GM19035 (cell line): Measurements from ENCODE around the gene SDK1.
"Not testable (repeated sequence)": the region's sequence is repeated elsewhere in the genome, so short reads cannot be mapped to it uniquely, and the experiment has no call there.

Experiments
- ATAC-seq: cut with Tn5 transposase; IDR thresholded peaks from one replicate; pipeline ENCODE4 v1.9.1; 2021; ENCODE audit not compliant: unreplicated experiment

The SDK1 gene

GRCh38 chr7:3575753-3576531 is 274.9 kb downstream of the SDK1 start:
- ATAC-seq = no peak

GRCh38 chr7:3578399-3578798 is 277.3 kb downstream of the SDK1 start:
- ATAC-seq = no peak

- ATAC-seq = no peak
These were observed 278.7 kb downstream of the SDK1 start for GRCh38 chr7:3579638-3580219.

- not testable (repeated sequence) for ATAC-seq
These were observed 281.1 kb downstream of the SDK1 start for GRCh38 chr7:3582145-3582544.

- ATAC-seq = no peak
These were observed 284.8 kb downstream of the SDK1 start for GRCh38 chr7:3585826-3586225.

GRCh38 chr7:3588341-3588740 is 287.3 kb downstream of the SDK1 start:
- no peak for ATAC-seq

GRCh38 chr7:3589752-3590151 is 288.7 kb downstream of the SDK1 start:
- no peak for ATAC-seq

- no peak for ATAC-seq
These were observed 290.2 kb downstream of the SDK1 start for GRCh38 chr7:3591219-3591618.

- ATAC-seq = no peak
These were observed 290.9 kb downstream of the SDK1 start for GRCh38 chr7:3591944-3592343.

GRCh38 chr7:3592401-3593134 is 291.5 kb downstream of the SDK1 start:
- no peak for ATAC-seq

- ATAC-seq = no peak
These were observed 293.8 kb downstream of the SDK1 start for GRCh38 chr7:3594901-3595300.

GRCh38 chr7:3598854-3599253 is 297.8 kb downstream of the SDK1 start:
- no peak for ATAC-seq

GRCh38 chr7:3605222-3605621 is 304.2 kb downstream of the SDK1 start:
- no peak for ATAC-seq

GRCh38 chr7:3606436-3606835 is 305.4 kb downstream of the SDK1 start:
- no peak for ATAC-seq

GRCh38 chr7:3607847-3608246 is 306.8 kb downstream of the SDK1 start:
- no peak for ATAC-seq

- ATAC-seq = no peak
These were observed 315.3 kb downstream of the SDK1 start for GRCh38 chr7:3616306-3616705.

- no peak for ATAC-seq
These were observed 329.0 kb downstream of the SDK1 start for GRCh38 chr7:3630081-3630480.

- no peak for ATAC-seq
These were observed 333.3 kb downstream of the SDK1 start for GRCh38 chr7:3634396-3634795.

GRCh38 chr7:3636131-3636860 is 335.2 kb downstream of the SDK1 start:
- ATAC-seq = no peak

GRCh38 chr7:3639253-3639652 is 338.2 kb downstream of the SDK1 start:
- ATAC-seq = no peak

- ATAC-seq = no peak
These were observed 340.5 kb downstream of the SDK1 start for GRCh38 chr7:3641582-3641981.
